ENCODE data around the gene HDAC11.

HDAC11 gene

DNA sequence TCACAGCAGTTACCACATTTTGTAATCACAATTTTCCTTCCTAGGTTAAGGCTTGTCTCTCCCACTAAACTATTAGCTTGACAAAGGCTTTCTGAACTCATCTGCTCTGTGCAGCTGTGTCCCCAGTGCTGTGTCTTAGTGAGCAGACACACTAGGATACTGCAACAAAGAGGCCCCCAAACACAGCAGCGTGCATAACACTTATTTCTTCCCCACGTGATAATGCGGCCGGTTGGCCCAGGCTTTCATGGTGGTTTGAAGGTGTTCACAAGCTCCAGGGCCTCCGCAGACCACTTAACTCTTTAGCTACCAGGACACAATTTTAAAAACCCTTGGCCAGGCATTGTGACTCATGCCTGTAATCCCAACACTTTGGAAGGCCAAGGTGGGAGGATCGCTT, 2.2 kb upstream of the HDAC11 start:
- no peak for DNase-seq (ENCODE audit: low spot score)
- no peak for TF ChIP-seq CTCF (IDR thresholded peaks at IDR 0.05; ENCODE audit: borderline replicate concordance, control extremely low read depth, extremely low read depth, insufficient read depth, missing control alignments)
- in situ Hi-C loops (cut with MboI; ENCODE audit: low sequenced_read_pairs, unreplicated experiment) = no loop called here

DNA sequence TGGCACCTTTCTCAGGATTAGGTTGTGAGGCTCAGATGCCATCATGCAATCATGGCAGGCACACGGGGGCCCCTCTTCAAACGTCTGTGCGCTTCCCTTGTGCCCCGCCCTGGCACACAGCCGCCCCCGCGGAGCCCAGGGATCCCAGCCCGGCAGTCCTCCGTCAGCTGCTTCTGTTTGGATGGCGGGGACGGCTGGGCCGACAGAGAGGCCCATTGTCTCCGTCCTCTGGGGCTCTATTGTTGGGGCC, 849 bp upstream of the HDAC11 start:
- in situ Hi-C loops (cut with MboI; ENCODE audit: low sequenced_read_pairs, unreplicated experiment) = no loop called here
- no peak for TF ChIP-seq CTCF (IDR thresholded peaks at IDR 0.05; ENCODE audit: borderline replicate concordance, control extremely low read depth, extremely low read depth, insufficient read depth, missing control alignments)
- DNase-seq (ENCODE audit: low spot score) = no peak

GRCh38 chr3:13480340-13481318, 523 bp downstream of the HDAC11 start:
- TF ChIP-seq CTCF (IDR thresholded peaks at IDR 0.05; ENCODE audit: borderline replicate concordance, control extremely low read depth, extremely low read depth, insufficient read depth, missing control alignments) = no peak
- no peak for DNase-seq (ENCODE audit: low spot score)
- in situ Hi-C loops (cut with MboI; ENCODE audit: low sequenced_read_pairs, unreplicated experiment) = no loop called here

- in situ Hi-C loops (cut with MboI; ENCODE audit: low sequenced_read_pairs, unreplicated experiment) = no loop called here
- TF ChIP-seq CTCF (IDR thresholded peaks at IDR 0.05; ENCODE audit: borderline replicate concordance, control extremely low read depth, extremely low read depth, insufficient read depth, missing control alignments) = no peak
- no peak for DNase-seq (ENCODE audit: low spot score)
Measured at GRCh38 chr3:13482106-13482690, 2.1 kb downstream of the HDAC11 start.

GRCh38 chr3:13483286-13483685, 3.2 kb downstream of the HDAC11 start:
- in situ Hi-C loops (cut with MboI; ENCODE audit: low sequenced_read_pairs, unreplicated experiment) = no loop called here
- no peak for DNase-seq (ENCODE audit: low spot score)
- no peak for TF ChIP-seq CTCF (IDR thresholded peaks at IDR 0.05; ENCODE audit: borderline replicate concordance, control extremely low read depth, extremely low read depth, insufficient read depth, missing control alignments)

GRCh38 chr3:13483988-13484695, 4.0 kb downstream of the HDAC11 start:
- TF ChIP-seq CTCF (IDR thresholded peaks at IDR 0.05; ENCODE audit: borderline replicate concordance, control extremely low read depth, extremely low read depth, insufficient read depth, missing control alignments) = no peak
- DNase-seq (ENCODE audit: low spot score) = no peak
- in situ Hi-C loops (cut with MboI; ENCODE audit: low sequenced_read_pairs, unreplicated experiment) = no loop called here

All from GM13976 (cell line).